B cell (primary cell): Measurements from ENCODE around the gene ANKRD44.
"Not testable (repeated sequence)": the region's sequence is repeated elsewhere in the genome, so short reads cannot be mapped to it uniquely, and the experiment has no call there.

ENCODE experiments used
- CTCF ChIP-seq: fragments of 200-600 bp; IDR thresholded peaks from one replicate; pipeline ENCODE4 v1.8.0; 2022; ENCODE audit warnings: antibody characterized with exemption, mild to moderate bottlenecking
- EZH2 ChIP-seq: IDR thresholded peaks from 2 replicates; pipeline ENCODE4 v1.6.1; 2012; ENCODE audit warnings: borderline replicate concordance, low read depth, mild to moderate bottlenecking, moderate library complexity, low read length; ENCODE audit not compliant: insufficient read depth, poor library complexity, severe bottlenecking

GRCh38 chr2:197343968-197344367 lies 33.4 kb upstream of the ANKRD44 start:
- not testable (repeated sequence) for TF ChIP-seq CTCF, EZH2
